Measurements from ENCODE around the gene S100A8. TPM values are rescaled to one million over a fixed set of nuclear protein-coding genes. Genes with fewer than 3 reads are reported as not detected.

Gene S100A8
- polyA plus RNA-seq, 1 donor (not counting 4 experiments of a cell fraction or from before 2014, with no cell fraction given), result 403 TPM

GRCh38 chr1:153399401-153400055 is 8.7 kb upstream of the S100A8 start:
- Histone ChIP-seq H3K4me2 (ENCODE audit: control insufficient read depth, extremely low read depth, insufficient read depth, low read depth, low read length) (no peak overlapping the region), H3K27me3 (ENCODE audit: control insufficient read depth, extremely low read depth, insufficient read depth, low read length) (peaks cover 24% of the 10 kb centered on the region), H3K9me3 (ENCODE audit: control insufficient read depth, low read depth, low read length) (no peaks in the 10 kb centered on the region), H3K9ac (ENCODE audit: control insufficient read depth, extremely low read depth, insufficient read depth, low read length) (no peak overlapping the region), H3K27ac (ENCODE audit: control insufficient read depth, insufficient read depth, low read length) (no peak overlapping the region), H3K79me2 (ENCODE audit: control insufficient read depth, insufficient read depth, low read length) (no peaks in the 10 kb centered on the region), H3K4me3 (ENCODE audit: control insufficient read depth in 2 of 3, extremely low read depth in 1 of 3, insufficient read depth in 2 of 3, low read depth in 1 of 3, low read length in 3 of 3) (no peak overlapping the region), H3K9me1 (ENCODE audit: control insufficient read depth, extremely low read depth, insufficient read depth, low read length) (no peaks in the 10 kb centered on the region), H3K36me3 (ENCODE audit: control insufficient read depth in 2 of 2, extremely low read depth in 1 of 2, insufficient read depth in 2 of 2, low read length in 2 of 2) (no peaks in the 10 kb centered on the region), H2AFZ (ENCODE audit: control insufficient read depth, low read length) (no peak overlapping the region), H3K4me1 (ENCODE audit: control insufficient read depth, extremely low read depth, insufficient read depth, low read length) (peaks cover 10% of the 10 kb centered on the region), H4K20me1 (ENCODE audit: control insufficient read depth, extremely low read depth, insufficient read depth, low read length) (no peaks in the 10 kb centered on the region)
- FAIRE-seq (no peak), DNase-seq (ENCODE audit: low read depth, low spot score) (no peak)
- TF ChIP-seq EZH2 (IDR thresholded peaks at IDR 0.05; ENCODE audit: low read length), result no peak
- TF ChIP-seq CTCF (optimal IDR thresholded peaks at IDR 0.05 in 1 of 3, IDR thresholded peaks at IDR 0.05 in 1 of 3, conservative IDR thresholded peaks at IDR 0.05 in 1 of 3; ENCODE audit: extremely low read depth in 1 of 3, insufficient read depth in 2 of 3, low read length in 3 of 3), result no peak
- dilution Hi-C loops (cut with MboI; ENCODE audit: extremely low pct_ligation_motif_present, low sequenced_read_pairs), result loop anchor here (10.0 kb wide), 1 partner anchor 45 kb away; the partner anchor contains the start of gene S100A9

- DNase-seq (ENCODE audit: low read depth, low spot score) (no peak), FAIRE-seq (no peak)
- Histone ChIP-seq H4K20me1 (ENCODE audit: control insufficient read depth, extremely low read depth, insufficient read depth, low read length) (no peaks in the 10 kb centered on the region), H3K27ac (ENCODE audit: control insufficient read depth, insufficient read depth, low read length) (no peak overlapping the region), H3K4me2 (ENCODE audit: control insufficient read depth, extremely low read depth, insufficient read depth, low read depth, low read length) (no peak overlapping the region), H3K79me2 (ENCODE audit: control insufficient read depth, insufficient read depth, low read length) (no peaks in the 10 kb centered on the region), H2AFZ (ENCODE audit: control insufficient read depth, low read length) (no peak overlapping the region), H3K27me3 (ENCODE audit: control insufficient read depth, extremely low read depth, insufficient read depth, low read length) (peaks cover 20% of the 10 kb centered on the region), H3K9me3 (ENCODE audit: control insufficient read depth, low read depth, low read length) (no peaks in the 10 kb centered on the region), H3K36me3 (ENCODE audit: control insufficient read depth in 2 of 2, extremely low read depth in 1 of 2, insufficient read depth in 2 of 2, low read length in 2 of 2) (no peaks in the 10 kb centered on the region), H3K9ac (ENCODE audit: control insufficient read depth, extremely low read depth, insufficient read depth, low read length) (no peak overlapping the region), H3K4me1 (ENCODE audit: control insufficient read depth, extremely low read depth, insufficient read depth, low read length) (peaks cover 10% of the 10 kb centered on the region), H3K4me3 (ENCODE audit: control insufficient read depth in 2 of 3, extremely low read depth in 1 of 3, insufficient read depth in 2 of 3, low read depth in 1 of 3, low read length in 3 of 3) (no peak overlapping the region), H3K9me1 (ENCODE audit: control insufficient read depth, extremely low read depth, insufficient read depth, low read length) (no peaks in the 10 kb centered on the region)
- TF ChIP-seq CTCF (optimal IDR thresholded peaks at IDR 0.05 in 1 of 3, IDR thresholded peaks at IDR 0.05 in 1 of 3, conservative IDR thresholded peaks at IDR 0.05 in 1 of 3; ENCODE audit: extremely low read depth in 1 of 3, insufficient read depth in 2 of 3, low read length in 3 of 3), result no peak
- TF ChIP-seq EZH2 (IDR thresholded peaks at IDR 0.05; ENCODE audit: low read length), result no peak
- dilution Hi-C loops (cut with MboI; ENCODE audit: extremely low pct_ligation_motif_present, low sequenced_read_pairs), result no loop called here
Measured at GRCh38 chr1:153397924-153398651, 7.2 kb upstream of the S100A8 start.

All from keratinocyte (primary cell).